ENCODE results near the gene ARL5B. TPM values are rescaled to one million over a fixed set of nuclear protein-coding genes. Genes with fewer than 3 reads are reported as not detected.

Gene ARL5B
- total RNA-seq, 4 donors from 2014 or later, result 10.7 to 37.3 (median 18.2) TPM

DNA sequence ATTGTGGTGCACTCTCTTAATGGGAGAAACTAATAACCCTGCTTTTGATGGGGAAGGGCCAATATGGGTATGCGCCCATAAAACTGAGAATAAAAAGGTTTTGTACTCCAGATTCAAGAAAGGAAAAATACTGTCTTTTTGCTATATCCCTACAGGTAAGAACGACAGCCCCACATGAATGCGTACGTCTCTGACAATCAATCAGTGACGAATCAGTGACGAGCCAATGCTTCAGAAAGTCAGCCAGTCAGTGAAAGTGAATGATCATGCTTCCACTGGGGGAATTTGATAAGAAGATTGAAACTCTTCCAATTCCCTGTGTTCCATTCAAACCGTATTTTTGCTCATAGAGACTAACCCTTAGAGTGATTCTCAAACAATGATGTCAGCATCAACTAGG is 26.3 kb downstream of the ARL5B start:
- ATAC-seq (ENCODE audit: low FRiP score) (no peak), DNase-seq (ENCODE audit: low spot score) (no peak)
- TF ChIP-seq, protein P1, sequence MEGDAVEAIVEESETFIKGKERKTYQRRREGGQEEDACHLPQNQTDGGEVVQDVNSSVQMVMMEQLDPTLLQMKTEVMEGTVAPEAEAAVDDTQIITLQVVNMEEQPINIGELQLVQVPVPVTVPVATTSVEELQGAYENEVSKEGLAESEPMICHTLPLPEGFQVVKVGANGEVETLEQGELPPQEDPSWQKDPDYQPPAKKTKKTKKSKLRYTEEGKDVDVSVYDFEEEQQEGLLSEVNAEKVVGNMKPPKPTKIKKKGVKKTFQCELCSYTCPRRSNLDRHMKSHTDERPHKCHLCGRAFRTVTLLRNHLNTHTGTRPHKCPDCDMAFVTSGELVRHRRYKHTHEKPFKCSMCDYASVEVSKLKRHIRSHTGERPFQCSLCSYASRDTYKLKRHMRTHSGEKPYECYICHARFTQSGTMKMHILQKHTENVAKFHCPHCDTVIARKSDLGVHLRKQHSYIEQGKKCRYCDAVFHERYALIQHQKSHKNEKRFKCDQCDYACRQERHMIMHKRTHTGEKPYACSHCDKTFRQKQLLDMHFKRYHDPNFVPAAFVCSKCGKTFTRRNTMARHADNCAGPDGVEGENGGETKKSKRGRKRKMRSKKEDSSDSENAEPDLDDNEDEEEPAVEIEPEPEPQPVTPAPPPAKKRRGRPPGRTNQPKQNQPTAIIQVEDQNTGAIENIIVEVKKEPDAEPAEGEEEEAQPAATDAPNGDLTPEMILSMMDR (IDR thresholded peaks at IDR 0.05), result no peak

DNA sequence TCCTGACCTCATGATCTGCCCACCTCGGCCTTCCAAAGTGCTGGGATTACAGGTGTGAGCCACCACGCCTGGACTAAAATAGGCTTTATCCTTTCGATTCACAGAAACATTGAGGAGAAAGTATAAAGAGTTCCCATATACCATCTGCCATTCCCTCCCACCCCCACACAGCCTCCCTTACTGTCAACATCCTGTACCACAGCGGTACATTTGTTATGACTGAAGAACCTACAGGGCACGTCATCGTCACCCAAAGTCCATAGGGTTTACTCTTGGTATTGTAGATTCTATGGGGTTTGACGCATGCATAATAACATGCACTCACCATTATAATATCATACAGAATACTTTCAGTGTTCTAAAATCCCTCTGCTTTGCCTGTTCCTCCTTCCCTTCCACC is 28.0 kb downstream of the ARL5B start:
- ATAC-seq (ENCODE audit: low FRiP score), result no peak
- no peak for DNase-seq (ENCODE audit: low spot score)
- TF ChIP-seq, protein P1 (IDR thresholded peaks at IDR 0.05), result no peak

GRCh38 chr10:18687706-18688105 is 28.5 kb downstream of the ARL5B start:
- ATAC-seq (ENCODE audit: low FRiP score) (peak; percentile 32), DNase-seq (ENCODE audit: low spot score) (no peak)
- TF ChIP-seq, protein P1 (IDR thresholded peaks at IDR 0.05), result no peak

- ATAC-seq (ENCODE audit: low FRiP score) (no peak), DNase-seq (ENCODE audit: low spot score) (no peak)
- TF ChIP-seq, protein P1 (IDR thresholded peaks at IDR 0.05), result no peak
These were observed 30.3 kb downstream of the ARL5B start for GRCh38 chr10:18689498-18689897.

GRCh38 chr10:18690541-18690940 is 31.3 kb downstream of the ARL5B start:
- no peak for DNase-seq (ENCODE audit: low spot score)
- ATAC-seq (ENCODE audit: low FRiP score), result no peak
- TF ChIP-seq, protein P1 (IDR thresholded peaks at IDR 0.05), result no peak

GRCh38 chr10:18699849-18700840 is 40.9 kb downstream of the ARL5B start:
- TF ChIP-seq, protein P1 (IDR thresholded peaks at IDR 0.05), result no peak
- DNase-seq (ENCODE audit: low spot score), result no peak
- ATAC-seq (ENCODE audit: low FRiP score), result no peak

DNA sequence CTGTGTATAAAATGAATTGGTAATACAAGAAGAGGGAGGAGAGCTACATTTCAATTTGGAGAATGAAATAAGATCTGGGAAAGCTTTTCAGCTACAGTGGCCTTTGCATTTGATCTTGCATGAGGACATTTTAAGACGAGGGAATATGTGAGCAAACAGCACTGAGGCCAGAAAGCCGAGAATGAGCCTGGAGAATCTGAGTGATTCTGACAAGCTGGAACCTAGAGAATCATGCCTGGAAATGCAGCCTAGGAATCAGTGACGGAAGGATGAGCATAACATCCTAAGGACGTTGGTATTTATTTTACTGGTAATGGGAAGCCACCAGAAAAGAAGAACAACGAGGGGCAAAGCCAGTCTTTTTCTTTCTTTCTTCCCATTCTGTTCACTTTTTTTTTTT is 44.3 kb downstream of the ARL5B start:
- no peak for ATAC-seq (ENCODE audit: low FRiP score)

More for the DNA sequence above, 44.3 kb downstream of the ARL5B start:
- TF ChIP-seq, protein P1 (IDR thresholded peaks at IDR 0.05), result no peak
- no peak for DNase-seq (ENCODE audit: low spot score)
